IgD-negative memory B cell (primary cell): Measurements from ENCODE around the gene GLRX3. TPM values are rescaled to one million over a fixed set of nuclear protein-coding genes. Genes with fewer than 3 reads are reported as not detected.
"Not testable (repeated sequence)": the region's sequence is repeated elsewhere in the genome, so short reads cannot be mapped to it uniquely, and the experiment has no call there.

Source experiments
- H3K27ac Mint-ChIP-seq, 3 donors: one replicate each; pipeline ENCODE4 v1.8.0; 2020 to 2022; ENCODE audit warnings: mild to moderate bottlenecking in 3 of 3, mixed read lengths in 3 of 3, moderate library complexity in 1 of 3
- H3K27me3 Mint-ChIP-seq: one replicate; pipeline ENCODE4 v1.8.0; 2021; ENCODE audit warnings: mixed read lengths
- H3K36me3 Mint-ChIP-seq: one replicate; pipeline ENCODE4 v1.8.0; 2020; ENCODE audit warnings: mild to moderate bottlenecking, mixed read lengths
- H3K4me1 Mint-ChIP-seq, 3 donors: one replicate each; pipeline ENCODE4 v1.8.0; 2020 to 2022; ENCODE audit warnings: mixed read lengths in 3 of 3, mild to moderate bottlenecking in 1 of 3
- H3K4me3 Mint-ChIP-seq, 4 donors: one replicate each; pipeline ENCODE4 v1.8.0; 2020 to 2022; ENCODE audit warnings: mild to moderate bottlenecking in 4 of 4, mixed read lengths in 4 of 4, moderate library complexity in 3 of 4
- H3K9me3 Mint-ChIP-seq, 3 donors: one replicate each; pipeline ENCODE4 v1.8.0; 2020 to 2021; ENCODE audit warnings: mixed read lengths in 3 of 3, mild to moderate bottlenecking in 1 of 3
- polyA plus RNA-seq: library from polyadenylated mRNA; unstranded; fragments of 300-500 nt; fragmentation: Illumina TruSeq; gene quantifications from one replicate; pipeline ENCODE4 v1.2.3, GENCODE V29; 2021

The GLRX3 gene
- polyA plus RNA-seq, 1 donor from 2014 or later: 78.7 TPM

- not testable (repeated sequence) for H3K27me3 Mint-ChIP-seq, H3K9me3 Mint-ChIP-seq, H3K27ac Mint-ChIP-seq, H3K4me3 Mint-ChIP-seq, H3K4me1 Mint-ChIP-seq, H3K36me3 Mint-ChIP-seq
Observed at GRCh38 chr10:130202150-130202549, 66.0 kb downstream of the GLRX3 start.

GRCh38 chr10:130202984-130203621, 66.9 kb downstream of the GLRX3 start:
- H3K27me3 Mint-ChIP-seq: peaks cover 1% of the 10 kb centered on the region
- no peak overlapping the region for H3K4me3 Mint-ChIP-seq
- no peaks in the 10 kb centered on the region for H3K9me3 Mint-ChIP-seq
- H3K4me1 Mint-ChIP-seq: peaks cover 0 to 2% (median 2%) of the 10 kb centered on the region in 3 donors
- H3K36me3 Mint-ChIP-seq: no peaks in the 10 kb centered on the region
- H3K27ac Mint-ChIP-seq: no peak overlapping the region

- no peaks in the 10 kb centered on the region for H3K36me3 Mint-ChIP-seq
- no peaks in the 10 kb centered on the region for H3K9me3 Mint-ChIP-seq
- peaks cover 0 to 2% (median 2%) of the 10 kb centered on the region in 3 donors for H3K4me1 Mint-ChIP-seq
- H3K4me3 Mint-ChIP-seq: no peak overlapping the region
- peaks cover 1% of the 10 kb centered on the region for H3K27me3 Mint-ChIP-seq
- H3K27ac Mint-ChIP-seq: no peak overlapping the region
Observed at GRCh38 chr10:130203626-130204025, 67.4 kb downstream of the GLRX3 start.

GRCh38 chr10:130206216-130206737, 70.1 kb downstream of the GLRX3 start:
- H3K4me1 Mint-ChIP-seq: peaks cover 0 to 2% (median 2%) of the 10 kb centered on the region in 3 donors
- no peak overlapping the region for H3K27ac Mint-ChIP-seq
- no peak overlapping the region for H3K4me3 Mint-ChIP-seq

GRCh38 chr10:130207205-130207604, 71.0 kb downstream of the GLRX3 start:
- H3K9me3 Mint-ChIP-seq: no peaks in the 10 kb centered on the region
- no peak overlapping the region for H3K4me3 Mint-ChIP-seq
- H3K27ac Mint-ChIP-seq: no peak overlapping the region
- H3K36me3 Mint-ChIP-seq: no peaks in the 10 kb centered on the region
- H3K4me1 Mint-ChIP-seq: peaks cover 0 to 2% (median 2%) of the 10 kb centered on the region in 3 donors
- peaks cover 1% of the 10 kb centered on the region for H3K27me3 Mint-ChIP-seq

More at GRCh38 chr10:130206216-130206737, 70.1 kb downstream of the GLRX3 start:
- Mint-ChIP-seq H3K36me3 (no peaks in the 10 kb centered on the region), H3K9me3 (no peaks in the 10 kb centered on the region), H3K27me3 (peaks cover 1% of the 10 kb centered on the region)

GRCh38 chr10:130208807-130209206, 72.6 kb downstream of the GLRX3 start:
- Mint-ChIP-seq H3K4me1 (peaks cover 0 to 2% (median 0%) of the 10 kb centered on the region in 3 donors), H3K4me3 (no peak overlapping the region), H3K36me3 (no peaks in the 10 kb centered on the region), H3K27ac (peak overlapping the region in 1 of 3 donors; percentile 44), H3K9me3 (no peaks in the 10 kb centered on the region), H3K27me3 (peaks cover 1% of the 10 kb centered on the region)

GRCh38 chr10:130212746-130213145, 76.6 kb downstream of the GLRX3 start:
- Mint-ChIP-seq H3K27me3 (no peaks in the 10 kb centered on the region), H3K36me3 (peaks cover 5% of the 10 kb centered on the region), H3K9me3 (peaks cover 0 to 7% (median 0%) of the 10 kb centered on the region in 3 donors)

GRCh38 chr10:130213286-130214080, 77.3 kb downstream of the GLRX3 start:
- peaks cover 5% of the 10 kb centered on the region for H3K36me3 Mint-ChIP-seq
- H3K4me1 Mint-ChIP-seq: no peaks in the 10 kb centered on the region
- no peak overlapping the region for H3K4me3 Mint-ChIP-seq
- H3K27ac Mint-ChIP-seq: no peak overlapping the region
- no peaks in the 10 kb centered on the region for H3K27me3 Mint-ChIP-seq
- peaks cover 0 to 7% (median 0%) of the 10 kb centered on the region in 3 donors for H3K9me3 Mint-ChIP-seq

More at GRCh38 chr10:130212746-130213145, 76.6 kb downstream of the GLRX3 start:
- Mint-ChIP-seq H3K4me1 (no peaks in the 10 kb centered on the region), H3K27ac (no peak overlapping the region), H3K4me3 (no peak overlapping the region)

- Mint-ChIP-seq H3K4me3 (no peak overlapping the region), H3K27me3 (no peaks in the 10 kb centered on the region), H3K36me3 (peaks cover 5% of the 10 kb centered on the region), H3K4me1 (no peaks in the 10 kb centered on the region), H3K27ac (no peak overlapping the region), H3K9me3 (peaks cover 0 to 7% (median 0%) of the 10 kb centered on the region in 3 donors)
Observed at GRCh38 chr10:130214431-130214830, 78.2 kb downstream of the GLRX3 start.

- no peak overlapping the region for H3K27ac Mint-ChIP-seq
- peaks cover 0 to 7% (median 0%) of the 10 kb centered on the region in 3 donors for H3K9me3 Mint-ChIP-seq
- H3K27me3 Mint-ChIP-seq: no peaks in the 10 kb centered on the region
- no peak overlapping the region for H3K4me3 Mint-ChIP-seq
- H3K36me3 Mint-ChIP-seq: peaks cover 8% of the 10 kb centered on the region
- H3K4me1 Mint-ChIP-seq: no peaks in the 10 kb centered on the region
Observed at GRCh38 chr10:130215151-130215930, 79.2 kb downstream of the GLRX3 start.

- Mint-ChIP-seq H3K4me3 (no peak overlapping the region), H3K27ac (no peak overlapping the region)
Observed at GRCh38 chr10:130215931-130216231, 79.7 kb downstream of the GLRX3 start.

GRCh38 chr10:130218181-130218641, 82.0 kb downstream of the GLRX3 start:
- Mint-ChIP-seq H3K9me3 (peaks cover 0 to 7% (median 0%) of the 10 kb centered on the region in 3 donors), H3K27me3 (no peaks in the 10 kb centered on the region), H3K36me3 (peaks cover 10% of the 10 kb centered on the region), H3K4me3 (no peak overlapping the region), H3K27ac (no peak overlapping the region), H3K4me1 (no peaks in the 10 kb centered on the region)

More at GRCh38 chr10:130215931-130216231, 79.7 kb downstream of the GLRX3 start:
- Mint-ChIP-seq H3K36me3 (peaks cover 8% of the 10 kb centered on the region), H3K27me3 (no peaks in the 10 kb centered on the region), H3K4me1 (no peaks in the 10 kb centered on the region), H3K9me3 (peaks cover 0 to 7% (median 0%) of the 10 kb centered on the region in 3 donors)

GRCh38 chr10:130218936-130219335, 82.7 kb downstream of the GLRX3 start:
- no peaks in the 10 kb centered on the region for H3K27me3 Mint-ChIP-seq
- H3K4me1 Mint-ChIP-seq: no peaks in the 10 kb centered on the region
- no peak overlapping the region for H3K27ac Mint-ChIP-seq
- H3K4me3 Mint-ChIP-seq: no peak overlapping the region
- H3K36me3 Mint-ChIP-seq: peaks cover 10% of the 10 kb centered on the region
- H3K9me3 Mint-ChIP-seq: peaks cover 0 to 7% (median 0%) of the 10 kb centered on the region in 3 donors

GRCh38 chr10:130220251-130221185, 84.3 kb downstream of the GLRX3 start:
- H3K4me3 Mint-ChIP-seq: no peak overlapping the region

More at GRCh38 chr10:130220251-130221185, 84.3 kb downstream of the GLRX3 start:
- Mint-ChIP-seq H3K9me3 (peaks cover 0 to 2% (median 0%) of the 10 kb centered on the region in 3 donors), H3K4me1 (no peaks in the 10 kb centered on the region), H3K36me3 (peaks cover 8% of the 10 kb centered on the region), H3K27me3 (no peaks in the 10 kb centered on the region), H3K27ac (no peak overlapping the region)
